HG03469 (cell line): ENCODE data around the gene FN3KRP.

Experiments used
- ATAC-seq: cut with Tn5 transposase; IDR thresholded peaks from one replicate; pipeline ENCODE4 v1.9.1; 2021; ENCODE audit warnings: mild to moderate bottlenecking, moderate library complexity, moderate number of reproducible peaks; ENCODE audit not compliant: unreplicated experiment

Gene FN3KRP, protein sequence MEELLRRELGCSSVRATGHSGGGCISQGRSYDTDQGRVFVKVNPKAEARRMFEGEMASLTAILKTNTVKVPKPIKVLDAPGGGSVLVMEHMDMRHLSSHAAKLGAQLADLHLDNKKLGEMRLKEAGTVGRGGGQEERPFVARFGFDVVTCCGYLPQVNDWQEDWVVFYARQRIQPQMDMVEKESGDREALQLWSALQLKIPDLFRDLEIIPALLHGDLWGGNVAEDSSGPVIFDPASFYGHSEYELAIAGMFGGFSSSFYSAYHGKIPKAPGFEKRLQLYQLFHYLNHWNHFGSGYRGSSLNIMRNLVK

GRCh38 chr17:82716203-82717010 lies at the start of gene FN3KRP:
TSS of gene FN3KRP (plus strand) at chr17:82716706. CDS start at chr17:82716756, 50 bp downstream.
- ATAC-seq: peak; percentile 32

GRCh38 chr17:82666931-82667667 lies 49.4 kb upstream of the FN3KRP start:
- no peak for ATAC-seq

GRCh38 chr17:82667668-82668000 lies 48.9 kb upstream of the FN3KRP start:
- ATAC-seq: no peak

DNA sequence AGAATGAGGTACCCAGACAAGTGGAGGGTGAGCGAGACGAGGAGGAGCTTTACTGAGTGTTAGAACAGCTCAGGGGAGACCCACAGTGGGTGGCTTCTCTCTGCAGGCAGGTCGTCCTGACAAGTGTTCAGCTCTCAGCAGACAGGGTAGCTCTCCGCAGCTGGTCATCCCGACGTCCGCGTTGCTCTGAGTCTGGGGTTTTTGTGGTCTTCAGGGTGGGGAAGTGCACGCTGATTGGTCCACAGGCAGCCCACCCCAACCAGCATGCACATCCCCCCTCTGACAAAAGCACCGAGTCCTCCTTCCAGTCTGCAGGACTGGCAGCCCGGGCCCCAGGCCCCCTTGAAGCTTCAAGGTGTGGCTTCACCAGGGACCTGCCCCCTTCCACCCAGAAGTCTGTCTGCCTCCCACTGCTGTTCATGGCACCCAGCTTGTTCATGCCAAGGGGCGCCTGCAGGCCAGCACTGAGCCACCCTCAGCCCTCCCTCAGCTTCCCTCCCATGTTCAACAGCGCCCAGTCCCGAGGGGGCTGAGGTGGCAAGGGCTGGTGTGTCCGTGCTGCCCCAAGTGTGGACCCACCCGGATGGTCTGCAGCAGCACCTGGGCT lies 48.4 kb upstream of the FN3KRP start:
- no peak for ATAC-seq

DNA sequence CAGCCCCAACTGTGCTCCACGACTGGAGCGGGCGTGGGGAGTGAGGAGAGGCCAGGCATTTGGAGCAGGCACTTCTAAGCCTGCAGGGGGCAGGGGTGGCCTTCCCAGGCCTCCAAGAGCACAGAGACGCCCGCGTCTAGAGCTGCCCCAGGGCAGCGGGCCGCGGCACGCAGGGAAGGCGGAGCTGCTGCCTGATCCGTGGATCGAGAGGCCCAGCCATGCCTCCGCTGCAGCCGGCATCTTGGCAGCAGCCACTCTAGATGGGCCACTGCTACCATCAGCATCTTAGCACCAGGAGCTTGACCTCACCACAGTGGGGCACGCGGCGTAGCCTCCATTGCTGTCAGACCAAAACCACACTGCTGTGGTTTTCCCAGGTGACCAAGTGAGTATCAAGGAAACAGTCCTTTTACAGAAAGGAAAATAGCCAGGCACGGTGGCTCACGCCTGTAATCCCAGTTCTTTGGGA lies 47.8 kb upstream of the FN3KRP start:
- no peak for ATAC-seq

DNA sequence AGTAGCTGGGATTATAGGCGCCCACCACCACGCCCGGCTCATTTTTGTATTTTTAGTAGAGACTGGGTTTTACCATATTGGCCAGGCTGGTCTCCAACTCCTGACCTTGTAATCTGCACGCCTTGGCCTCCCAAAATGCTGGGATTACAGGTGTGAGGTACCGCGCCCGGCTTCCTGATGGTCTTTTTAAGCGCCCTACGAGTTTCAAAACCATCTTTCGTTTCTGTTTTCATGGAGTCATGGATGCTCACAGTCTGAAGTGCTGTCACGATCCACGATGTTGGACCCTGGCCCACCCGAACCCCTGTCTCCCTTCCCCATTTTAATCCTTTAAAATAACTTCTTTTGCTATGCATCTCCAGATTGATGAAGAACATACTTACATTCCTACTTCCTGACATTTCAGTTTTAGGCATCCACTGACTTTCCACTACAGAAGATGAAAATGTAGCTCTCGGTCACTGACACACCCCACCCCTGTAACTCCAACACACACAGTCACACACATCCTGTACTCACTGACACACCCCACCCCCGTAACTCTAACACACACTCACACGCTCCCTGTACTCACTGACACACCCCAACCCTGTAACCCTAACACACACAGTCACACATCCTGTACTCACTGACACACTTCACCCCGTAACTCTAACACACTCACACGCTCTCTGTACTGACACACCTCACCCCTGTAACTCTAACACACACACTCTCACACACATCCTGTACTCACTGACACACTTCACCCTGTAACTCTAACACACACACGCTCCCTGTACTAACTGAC lies 45.6 kb upstream of the FN3KRP start:
- ATAC-seq: no peak

DNA sequence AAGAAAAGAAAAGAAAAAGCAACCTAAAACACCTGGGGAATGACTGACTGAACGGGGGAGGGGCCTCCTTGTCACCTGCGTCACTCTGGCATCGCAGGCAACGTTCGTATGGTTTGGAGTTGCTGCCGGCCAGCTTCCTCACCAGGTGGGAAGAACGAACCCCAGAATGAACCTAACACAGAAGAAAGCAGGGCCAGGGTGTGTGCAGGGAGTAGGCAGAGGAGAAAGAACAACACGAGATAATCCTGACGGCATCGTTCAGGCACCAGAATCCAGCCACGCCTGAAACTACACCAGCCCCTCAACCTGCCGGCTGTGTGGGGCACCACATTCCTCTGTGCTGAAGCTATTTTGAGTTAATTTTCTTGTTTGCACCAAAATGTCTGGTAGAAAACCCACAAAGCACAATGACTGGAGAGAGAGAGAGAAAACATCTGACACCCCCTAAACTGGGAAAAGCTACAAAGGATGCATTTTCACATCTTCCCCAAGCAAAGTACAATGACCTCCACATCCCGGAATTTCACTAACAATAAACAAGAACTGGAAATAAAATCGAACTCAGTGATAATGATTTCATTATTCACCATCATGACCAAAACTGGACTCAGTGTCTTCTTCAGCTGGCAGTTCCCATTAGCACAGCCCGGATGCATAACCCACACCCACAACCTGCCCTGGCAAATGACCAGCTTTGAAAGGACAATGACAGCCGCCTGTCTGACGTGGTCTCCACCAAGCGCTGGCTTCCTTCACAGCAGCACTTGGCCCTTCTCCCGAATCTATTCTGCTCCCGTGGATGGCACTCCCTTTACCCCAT lies 41.6 kb upstream of the FN3KRP start:
- no peak for ATAC-seq

- no peak for ATAC-seq
Measured at GRCh38 chr17:82675476-82676245, 40.8 kb upstream of the FN3KRP start.

GRCh38 chr17:82677353-82677925 lies 39.1 kb upstream of the FN3KRP start:
- ATAC-seq: no peak

- no peak for ATAC-seq
Measured at GRCh38 chr17:82678265-82678891, 38.1 kb upstream of the FN3KRP start.

DNA sequence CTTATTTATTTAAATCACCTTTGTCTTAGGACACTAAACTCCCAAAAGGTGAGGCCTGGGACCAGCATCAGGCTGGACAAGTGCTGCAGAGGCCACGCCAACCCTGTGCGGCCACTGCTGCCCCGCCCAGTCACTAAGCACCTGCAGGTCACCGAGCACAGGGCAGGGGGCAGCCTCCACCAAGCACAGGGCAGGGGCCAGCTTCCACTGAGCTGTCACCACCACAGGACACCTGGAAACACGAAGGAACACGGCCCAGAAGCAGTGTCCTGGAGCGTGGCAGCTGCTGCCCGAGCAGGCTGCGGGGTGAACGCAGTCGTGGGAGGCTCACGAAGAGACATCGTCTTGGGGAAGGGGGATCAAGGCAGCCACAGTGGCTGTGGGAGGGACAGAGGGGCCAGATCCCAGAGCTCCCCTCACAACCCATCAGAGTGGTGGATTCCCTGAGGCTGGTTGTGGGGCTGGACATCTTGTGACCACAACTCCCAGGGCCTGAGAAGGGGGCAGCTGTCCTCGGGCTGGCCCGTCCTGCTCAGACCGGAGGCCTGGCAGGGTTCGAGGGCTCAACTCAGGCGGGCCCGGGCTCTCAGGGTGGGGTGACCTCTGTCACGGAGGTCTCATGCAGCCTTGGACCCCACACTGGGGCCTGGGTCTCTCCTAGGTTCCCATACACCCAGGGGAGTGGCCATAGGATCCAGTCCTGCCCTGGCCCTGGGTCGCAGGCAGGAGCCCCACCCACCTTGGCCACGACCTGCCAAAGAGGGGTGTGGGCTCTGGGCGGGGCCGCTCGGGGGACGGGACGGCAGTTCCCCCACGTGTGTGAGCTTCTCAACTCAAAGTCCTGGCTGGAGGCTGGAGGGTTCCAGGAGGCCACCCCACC lies 36.7 kb upstream of the FN3KRP start:
- ATAC-seq: no peak

DNA sequence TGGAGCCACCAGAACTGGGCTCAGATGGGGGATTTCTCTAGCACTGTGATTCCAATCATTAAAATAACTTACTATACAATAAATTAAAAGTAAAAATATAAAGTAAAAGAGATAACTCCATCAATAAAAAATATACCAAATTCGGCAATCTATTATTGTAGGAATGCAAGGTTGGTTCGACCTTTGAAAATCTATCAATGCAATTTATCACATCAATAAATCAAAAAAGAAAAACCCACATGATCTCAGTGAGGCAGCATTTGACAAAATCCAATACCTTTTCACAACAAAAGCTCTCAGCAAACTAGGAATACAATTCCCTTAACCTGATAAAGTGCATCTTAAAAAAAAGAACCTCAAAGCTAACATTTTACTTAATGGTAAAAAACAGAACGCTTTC lies 35.0 kb upstream of the FN3KRP start:
- ATAC-seq: no peak

DNA sequence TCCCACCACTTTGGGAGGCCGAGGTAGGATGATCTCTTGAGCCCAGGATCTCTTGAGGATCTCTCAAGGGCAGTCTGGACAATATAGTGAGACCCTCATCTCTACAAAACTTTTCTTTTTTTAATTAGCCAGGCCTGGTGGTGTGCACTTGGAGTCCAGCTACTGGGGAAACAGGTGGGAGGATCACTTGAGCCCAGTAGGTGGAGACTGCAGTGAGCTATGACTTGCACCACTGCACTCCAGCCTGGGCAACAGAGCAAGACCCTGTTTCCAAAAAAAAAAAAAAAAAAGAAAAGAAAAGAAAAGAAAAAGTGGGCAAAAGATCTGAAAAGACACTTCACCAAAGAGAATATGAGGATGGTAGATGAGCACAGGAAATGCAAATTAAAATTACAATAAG lies 33.0 kb upstream of the FN3KRP start:
- no peak for ATAC-seq

DNA sequence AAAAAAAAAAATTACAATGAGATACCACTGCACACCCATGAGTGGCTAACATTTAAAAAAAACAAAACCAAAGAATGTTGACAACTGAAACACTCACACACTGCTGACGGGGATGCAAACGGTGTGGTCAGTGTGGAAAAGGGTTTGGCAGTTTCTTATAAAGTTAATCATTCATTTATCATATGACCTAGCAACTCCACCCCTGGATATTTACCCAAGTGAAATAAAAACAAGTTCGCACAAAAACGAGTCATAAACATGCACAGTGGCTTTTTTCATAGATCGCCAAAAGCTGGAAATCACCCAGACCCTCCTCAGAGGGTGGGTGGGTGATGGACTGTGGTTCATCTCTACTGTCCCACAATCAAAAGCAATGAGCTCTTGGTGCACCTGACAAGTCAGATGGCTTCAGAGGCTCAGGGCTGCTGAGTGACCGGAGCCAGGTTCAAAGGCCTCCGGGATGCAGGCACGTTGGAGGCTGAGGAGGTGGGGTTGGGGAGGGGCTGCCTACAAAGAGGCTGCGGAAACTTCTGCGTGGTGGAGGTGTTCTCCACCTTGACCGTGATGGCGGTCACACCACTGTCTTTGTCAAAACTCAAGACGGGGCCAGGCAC lies 32.2 kb upstream of the FN3KRP start:
- no peak for ATAC-seq

DNA sequence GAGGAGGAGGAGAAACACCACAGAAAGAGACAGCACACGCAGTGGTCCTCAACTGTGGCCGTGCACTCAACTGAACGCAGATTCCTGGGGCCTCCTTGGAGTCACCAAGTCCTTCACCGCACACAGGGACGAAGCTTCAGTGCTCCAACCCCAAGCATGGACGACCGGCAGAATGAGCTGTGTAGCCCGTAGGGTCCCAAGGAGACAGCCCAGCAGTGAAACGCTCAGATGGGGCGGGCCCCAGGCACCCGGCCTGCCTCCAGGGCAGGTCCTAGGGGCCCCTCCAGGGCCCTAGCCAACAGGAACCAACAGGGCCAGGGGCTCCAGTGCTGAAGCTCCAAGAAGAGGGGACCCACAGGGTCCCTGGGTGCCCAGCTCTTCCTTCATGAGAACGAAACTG lies 31.2 kb upstream of the FN3KRP start:
- no peak for ATAC-seq
